ENCODE data around the gene NFYC.
"Not testable (repeated sequence)": the region's sequence is repeated elsewhere in the genome, so short reads cannot be mapped to it uniquely, and the experiment has no call there.

Gene NFYC

DNA sequence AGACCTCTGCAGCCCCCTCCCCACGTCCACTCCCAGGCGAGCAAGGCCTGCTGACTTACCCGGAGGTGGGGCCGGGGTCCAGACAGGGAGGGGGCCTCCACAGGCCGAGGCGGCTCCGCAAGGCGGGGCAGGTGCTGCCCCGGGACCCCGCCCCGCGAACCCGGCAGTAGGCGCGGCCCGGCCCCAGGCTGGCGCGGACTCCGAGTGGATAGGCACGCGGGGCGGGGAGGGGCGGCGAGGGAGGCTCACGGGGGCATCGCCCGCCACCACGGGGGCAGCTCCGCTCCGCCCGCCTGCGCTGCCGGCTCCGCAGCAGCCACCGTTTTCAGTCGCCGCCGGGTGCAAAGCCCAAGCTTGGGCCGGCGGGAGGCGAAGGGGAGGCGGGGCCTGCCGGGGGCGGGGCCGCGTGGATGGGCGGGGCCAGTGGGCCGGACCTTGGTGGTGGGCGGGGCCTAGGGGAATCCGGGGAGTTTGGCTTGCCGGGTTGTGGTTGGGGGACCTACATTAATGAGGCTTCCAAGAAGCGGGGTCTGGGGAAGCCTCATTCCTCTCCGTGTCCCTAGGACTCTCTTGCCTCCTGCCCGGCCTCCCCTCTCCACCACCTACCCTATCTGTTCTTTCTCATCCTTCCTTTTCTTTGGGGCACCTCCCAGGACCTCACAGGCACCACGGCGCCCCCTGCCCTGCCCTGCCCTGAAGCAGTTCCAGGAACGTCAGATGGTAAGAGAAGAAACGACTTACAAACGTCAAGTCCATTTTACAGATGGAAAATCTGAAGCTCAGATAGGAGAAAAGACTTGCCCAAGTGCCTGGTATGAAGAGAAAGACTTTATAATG is 26.0 kb upstream of the NFYC start, which contains the start of gene RIMS3:
RIMS3 (minus strand) TSS at position 348 of the 837 bp plus-strand sequence. CDS start 23,757 bp downstream, outside the sequence.
- DNase-seq (ENCODE audit: low spot score): peak; percentile 86

DNA sequence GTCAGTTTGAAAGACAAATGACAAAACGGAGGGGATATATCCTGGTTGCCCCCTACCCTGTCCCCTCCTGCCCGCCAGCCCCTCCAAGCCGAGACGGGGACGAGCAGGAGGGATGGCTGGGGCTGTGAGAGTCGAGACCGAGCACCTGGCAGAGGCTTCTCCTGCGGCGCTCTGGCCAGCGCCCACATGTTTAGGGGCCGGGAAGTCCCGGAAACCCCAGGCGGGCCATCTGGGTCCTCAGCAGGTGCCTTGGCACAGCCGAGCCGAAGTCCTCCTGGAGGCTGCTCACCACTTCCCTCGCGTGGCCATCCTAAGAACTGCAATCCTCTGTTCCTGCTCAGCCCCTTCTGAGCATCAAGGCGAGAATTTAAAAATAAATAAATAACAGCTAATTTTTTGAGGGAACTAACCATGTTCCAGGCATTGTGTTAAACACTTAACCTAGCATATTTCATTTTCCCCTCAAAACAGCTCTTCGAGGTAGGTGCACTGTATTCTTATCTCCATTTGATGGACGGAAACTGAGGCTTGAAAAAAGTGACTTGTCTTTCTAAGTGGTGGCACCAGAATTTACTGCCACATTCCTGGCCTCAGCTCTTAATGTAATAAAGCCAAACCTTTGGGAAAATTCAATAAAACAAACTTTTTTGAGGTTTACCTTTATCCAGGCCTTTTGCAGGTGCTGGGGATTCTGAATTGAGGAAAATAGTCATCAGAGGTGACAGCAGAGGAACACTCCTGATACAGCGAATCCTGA is 22.6 kb upstream of the NFYC start:
- DNase-seq (ENCODE audit: low spot score): peak; percentile 89

DNA sequence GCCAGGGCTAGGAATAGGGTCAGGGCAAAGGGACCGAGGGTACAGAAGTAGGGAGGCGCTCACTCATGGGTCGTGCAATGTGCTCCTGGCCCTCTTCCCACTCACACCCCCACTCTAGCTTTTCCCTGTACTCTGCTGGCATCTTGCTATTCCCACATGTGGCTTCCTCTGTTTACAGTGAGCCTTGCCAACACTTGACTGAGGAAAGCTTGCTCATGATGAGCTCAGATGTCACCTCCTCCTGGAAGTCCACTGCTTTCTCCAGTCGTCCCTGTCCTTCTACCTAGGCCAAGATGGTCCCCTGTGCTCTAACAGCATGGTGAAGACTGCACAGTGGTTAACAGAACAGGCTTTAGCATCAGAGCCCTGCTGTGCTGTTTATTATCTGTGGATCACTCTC is 18.1 kb upstream of the NFYC start:
- no peak for DNase-seq (ENCODE audit: low spot score)

DNA sequence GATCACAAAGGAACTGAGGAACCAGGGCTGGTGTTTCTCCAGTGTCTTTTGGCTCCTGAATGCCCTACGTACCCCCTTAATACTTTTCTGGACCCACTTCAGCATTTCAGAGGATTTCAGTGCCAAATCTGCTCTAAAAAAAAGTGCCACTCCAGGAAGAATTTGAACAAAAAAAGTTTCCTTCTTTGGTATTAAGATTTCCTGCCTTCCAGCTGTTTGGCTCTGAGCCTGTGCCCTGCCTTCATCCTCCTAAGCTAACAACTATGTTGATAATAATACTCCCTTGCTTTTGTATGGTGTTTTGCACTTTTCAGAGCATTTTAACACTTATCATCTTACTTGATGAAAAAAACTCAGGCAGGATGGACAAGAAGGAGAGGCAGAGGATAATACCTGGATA is 15.0 kb upstream of the NFYC start:
- no peak for DNase-seq (ENCODE audit: low spot score)

DNA sequence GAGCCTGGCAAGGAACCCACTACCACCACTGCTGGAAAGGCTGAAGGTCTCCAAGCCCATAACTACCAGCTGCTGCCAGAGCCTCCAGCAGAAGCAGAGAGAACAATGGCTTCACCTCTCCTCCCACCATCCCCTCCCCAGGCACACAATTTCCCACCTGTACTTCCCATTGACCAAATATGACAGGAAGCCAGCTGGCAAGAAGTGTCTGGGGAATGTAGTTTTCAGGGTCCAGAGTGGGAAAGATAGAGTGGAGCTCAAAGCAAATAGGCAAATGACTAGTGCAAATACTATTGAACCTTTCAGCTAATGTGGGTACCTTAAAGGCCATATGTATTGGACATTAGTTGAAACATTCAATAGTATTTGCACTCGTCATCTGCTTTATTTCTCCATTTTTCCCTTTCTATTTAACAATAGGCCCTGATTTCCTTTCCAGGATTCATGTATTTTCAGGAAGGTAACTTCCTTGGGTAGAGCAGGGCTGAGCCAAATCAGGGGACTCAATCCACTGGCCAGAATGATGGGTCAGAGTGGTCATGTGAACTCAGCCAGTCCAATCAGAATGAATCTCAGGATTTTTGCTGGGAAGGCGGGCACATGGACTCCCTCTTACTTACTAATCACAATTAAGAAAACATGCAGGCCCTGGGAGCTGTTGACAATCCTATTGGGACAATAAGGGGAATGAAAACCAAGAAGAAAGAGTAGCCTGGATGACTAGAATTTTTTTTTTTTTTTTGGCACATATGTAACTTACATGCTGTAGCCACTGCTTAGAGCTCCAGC is 12.1 kb upstream of the NFYC start:
- no peak for DNase-seq (ENCODE audit: low spot score)

GRCh38 chr1:40684669-40685068 is 6.8 kb upstream of the NFYC start:
- no peak for DNase-seq (ENCODE audit: low spot score)

DNA sequence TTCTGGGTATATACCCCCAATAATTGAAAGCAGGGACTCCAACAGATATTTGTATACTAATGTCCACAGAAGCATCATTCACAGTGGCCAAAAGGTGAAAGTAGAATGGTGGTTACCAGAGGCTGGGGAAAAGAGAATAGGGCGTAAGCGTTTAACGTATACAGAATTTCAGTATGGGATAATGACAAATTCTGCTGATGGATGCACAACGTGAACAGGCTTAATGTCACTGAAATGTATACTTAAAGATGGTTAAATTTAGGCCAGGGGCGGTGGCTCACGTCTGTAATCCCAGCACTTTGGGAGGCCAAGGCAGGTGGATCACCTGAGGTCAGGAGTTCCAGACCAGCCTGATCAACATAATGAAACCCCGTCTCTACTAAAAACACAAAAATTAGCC is 4.4 kb upstream of the NFYC start:
- DNase-seq (ENCODE audit: low spot score): no peak

- no peak for DNase-seq (ENCODE audit: low spot score)
These were observed 3.8 kb upstream of the NFYC start for GRCh38 chr1:40687661-40688060.

DNA sequence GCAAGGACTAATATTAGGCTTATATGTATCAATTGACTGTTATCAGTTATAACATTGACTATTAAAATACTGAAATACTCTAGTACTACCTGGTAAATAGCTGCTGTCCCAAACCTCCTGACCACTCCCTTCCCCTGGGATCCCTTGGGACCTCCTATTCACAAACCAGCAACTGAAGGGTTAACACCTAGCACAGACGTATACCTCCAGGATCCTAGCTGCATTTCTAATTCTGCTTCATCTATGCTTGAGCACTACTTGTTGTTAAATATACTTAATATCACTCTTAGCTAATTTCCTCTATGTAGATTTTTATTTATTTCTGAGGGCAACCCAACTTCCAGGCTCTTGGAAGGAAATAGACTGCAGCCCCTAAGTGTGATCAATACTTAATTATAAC is 1.8 kb upstream of the NFYC start:
- no peak for DNase-seq (ENCODE audit: low spot score)

GRCh38 chr1:40690771-40691537 is 550 bp upstream of the NFYC start:
- no peak for DNase-seq (ENCODE audit: low spot score)

DNA sequence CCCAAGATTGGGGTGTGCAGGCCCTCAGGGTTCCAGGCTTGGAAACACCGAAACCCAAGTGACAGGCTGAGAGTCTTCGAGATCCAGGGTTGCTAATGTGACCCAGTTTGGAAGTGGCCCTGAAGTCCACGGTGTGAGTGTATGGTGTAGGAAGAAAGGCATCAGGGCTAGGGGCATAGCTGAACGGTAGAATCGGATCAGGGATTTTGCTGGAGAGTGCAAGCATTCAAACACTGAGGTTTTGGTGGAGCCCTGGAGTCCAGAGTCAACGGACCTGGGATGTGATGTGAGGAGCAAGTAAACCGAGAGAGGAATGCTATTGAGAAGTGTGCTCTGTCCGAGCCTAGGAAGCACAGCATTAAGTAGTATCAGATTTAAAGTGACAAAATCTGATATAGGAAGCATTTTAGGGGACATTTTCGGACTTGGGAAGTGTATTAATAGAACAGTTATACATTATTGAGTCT is 958 bp downstream of the NFYC start:
- no peak for DNase-seq (ENCODE audit: low spot score)

- no peak for DNase-seq (ENCODE audit: low spot score)
These were observed 1.9 kb downstream of the NFYC start for GRCh38 chr1:40693425-40693824.

- DNase-seq (ENCODE audit: low spot score): no peak
These were observed 2.9 kb downstream of the NFYC start for GRCh38 chr1:40694353-40694874.

- no peak for DNase-seq (ENCODE audit: low spot score)
These were observed 4.8 kb downstream of the NFYC start for GRCh38 chr1:40696294-40696693.

DNA sequence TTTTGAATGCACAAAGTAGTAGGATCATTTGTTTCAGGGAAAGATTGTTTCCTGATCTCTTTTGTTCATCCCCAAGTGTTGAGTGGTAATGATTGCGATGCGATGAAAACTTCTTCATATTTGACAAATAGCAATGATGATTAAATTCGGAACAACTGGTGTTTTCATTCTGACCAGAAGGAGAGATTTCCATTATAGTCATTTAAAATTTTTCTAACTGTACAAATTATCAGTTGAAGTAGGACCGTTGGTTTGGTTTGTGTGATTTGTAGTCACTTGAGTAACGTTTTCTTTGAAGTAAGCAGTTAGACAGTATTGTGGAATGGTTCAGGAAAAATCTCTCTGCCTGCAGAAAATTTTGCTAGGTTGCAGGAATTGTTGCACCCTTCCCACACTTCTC is 5.9 kb downstream of the NFYC start:
- no peak for DNase-seq (ENCODE audit: low spot score)

DNA sequence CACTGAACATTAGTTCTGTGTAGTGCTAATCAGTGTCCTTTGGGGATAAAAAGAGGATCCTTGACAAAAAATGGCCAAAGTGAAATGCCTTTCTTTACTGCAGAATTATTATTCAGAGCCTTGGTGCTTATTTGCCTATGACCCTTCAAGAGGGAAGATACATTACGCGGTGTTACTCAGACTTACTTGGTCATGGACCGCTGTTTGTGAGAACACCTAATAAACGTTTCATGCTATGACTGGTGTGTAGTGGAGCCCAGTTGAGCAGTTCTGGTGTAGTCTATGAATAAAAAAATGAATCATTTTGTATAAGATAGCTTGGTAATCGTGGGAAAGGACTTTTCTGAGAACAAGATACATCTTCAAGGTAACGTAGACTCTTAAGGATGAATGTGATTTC is 8.3 kb downstream of the NFYC start:
- no peak for DNase-seq (ENCODE audit: low spot score)

DNA sequence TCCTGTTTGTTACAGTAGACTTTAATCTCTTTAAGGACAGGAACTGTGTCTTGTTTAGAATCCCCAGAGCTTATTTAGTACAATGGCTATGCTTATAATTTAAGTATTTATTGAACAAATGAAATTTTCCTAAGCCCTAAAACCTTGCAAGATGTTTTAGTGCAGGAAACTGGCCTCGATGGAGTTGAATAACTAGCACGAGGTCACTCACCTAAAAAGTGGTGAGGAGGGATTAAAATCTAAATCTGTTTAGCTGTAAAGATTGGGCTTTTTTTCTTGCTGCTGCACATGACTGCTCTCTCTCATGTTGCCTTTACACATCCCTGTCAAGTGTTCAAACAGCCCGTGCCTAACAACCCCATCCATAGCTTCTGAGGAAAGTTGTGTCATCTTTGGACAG is 10.2 kb downstream of the NFYC start:
- DNase-seq (ENCODE audit: low spot score): no peak

- DNase-seq (ENCODE audit: low spot score): not testable (repeated sequence)
These were observed 11.3 kb downstream of the NFYC start for GRCh38 chr1:40702810-40703209.

GRCh38 chr1:40703316-40703715 is 11.8 kb downstream of the NFYC start:
- no peak for DNase-seq (ENCODE audit: low spot score)

DNA sequence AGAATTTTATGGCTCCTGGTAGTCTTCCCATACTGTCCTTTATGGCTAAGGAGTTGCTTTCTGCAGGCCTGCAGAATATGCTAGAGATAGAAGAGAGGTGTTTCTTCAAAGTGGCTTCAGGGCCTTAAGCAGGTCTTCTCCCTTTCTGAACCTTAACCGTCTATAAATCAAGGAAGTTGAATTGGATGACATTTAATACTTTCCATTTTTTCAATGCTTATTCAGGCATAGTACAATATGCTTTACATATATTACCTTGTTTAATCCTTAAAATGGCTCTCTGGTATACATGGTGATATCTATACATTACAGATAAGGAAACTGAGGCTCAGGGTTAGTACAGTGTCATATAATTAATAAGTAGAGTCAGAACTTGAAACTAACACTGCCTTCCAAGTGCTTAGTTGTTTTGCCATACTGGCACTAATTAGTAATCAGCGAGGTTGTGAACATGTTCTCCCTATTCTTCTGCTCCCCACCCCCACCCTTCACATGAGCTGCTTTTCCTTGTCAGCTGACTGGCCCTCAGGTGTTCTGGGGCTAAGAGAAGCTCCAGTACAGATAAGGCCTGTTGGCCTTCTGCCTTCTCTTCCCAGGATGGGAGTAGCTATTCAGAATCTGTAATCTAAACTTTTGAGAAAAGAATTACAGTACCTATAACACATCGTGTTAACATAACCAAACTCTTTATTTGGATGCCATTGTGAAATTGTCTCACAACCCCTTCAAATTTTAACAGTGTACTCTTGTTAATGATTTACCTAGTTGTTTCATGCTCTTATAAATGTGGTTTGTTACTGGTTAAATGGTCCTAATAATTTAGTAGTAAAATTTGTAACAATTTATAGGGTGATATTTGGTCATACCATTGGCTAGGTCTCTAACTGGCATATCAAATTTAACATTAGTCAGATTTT is 13.6 kb downstream of the NFYC start:
- no peak for DNase-seq (ENCODE audit: low spot score)
